HL-60 (cell line): ENCODE results near the gene EFCAB14.

Source experiments
- CTCF ChIP-seq: IDR thresholded peaks from one replicate; pipeline ENCODE4 v1.5.1; 2011; ENCODE audit warnings: low read length, control low read depth, inconsistent platforms; ENCODE audit not compliant: insufficient read depth
- POLR2AphosphoS5 ChIP-seq: IDR thresholded peaks from 2 replicates; pipeline ENCODE4 v1.6.1; 2012; ENCODE audit warnings: low read depth
- REST ChIP-seq: IDR thresholded peaks from 2 replicates; pipeline ENCODE4 v1.6.1; 2012; ENCODE audit warnings: low read depth; ENCODE audit not compliant: insufficient replicate concordance

GRCh38 chr1:46653405-46653958 is 65.4 kb downstream of the EFCAB14 start:
- TF ChIP-seq POLR2AphosphoS5, result no peak
- no peak for TF ChIP-seq REST
- TF ChIP-seq CTCF, result no peak
